CD4-positive, alpha-beta T cell (primary cell): ENCODE measurements around the gene SPATA13. TPM values are rescaled to one million over a fixed set of nuclear protein-coding genes. Genes with fewer than 3 reads are reported as not detected.

Experiments
- ATAC-seq: fragments of 200-7000 bp; cut with Tn5 transposase; one replicate; pipeline ENCODE4 v1.10.0; 2022; ENCODE audit warnings: mild to moderate bottlenecking; ENCODE audit not compliant: poor library complexity
- CTCF ChIA-PET: fragments of 350-600 bp; sonication (Branson Sonifier 250); formaldehyde crosslinking; loops from one replicate; lab custom pipeline; 2021; ENCODE audit warnings: antibody characterized with exemption, inconsistent platforms; lab: Charles Lee
- POLR2A ChIA-PET: fragments of 350-600 bp; sonication (Branson Sonifier 250); formaldehyde crosslinking; loops from one replicate; lab custom pipeline; 2021; ENCODE audit warnings: antibody characterized with exemption, inconsistent platforms; lab: Charles Lee
- DNase-seq, 14 experiments: peaks; one replicate each; pipeline ENCODE4 v3.0.0-alpha.2; 2013 to 2020; ENCODE audit warnings: mixed read lengths in 2 of 14
- H3K27ac ChIP-seq, 2 donors: one replicate each; pipeline versions ENCODE4 v1.5.1 to v1.7.0; 2013; ENCODE audit warnings: low read length in 2 of 2, low read depth in 1 of 2, mild to moderate bottlenecking in 1 of 2
- H3K27me3 ChIP-seq, 2 experiments: 1 replicate in 1 of 2; 2 replicates in 1 of 2; pipeline versions ENCODE4 v1.6.1 to v1.7.0; 2013; ENCODE audit warnings: low read length in 2 of 2, control low read depth in 1 of 2, mild to moderate bottlenecking in 1 of 2, moderate library complexity in 1 of 2; ENCODE audit not compliant: insufficient read depth in 2 of 2, control insufficient read depth in 1 of 2
- H3K36me3 ChIP-seq: one replicate; pipeline ENCODE4 v1.6.1; 2013; ENCODE audit warnings: low read length, control low read depth; ENCODE audit not compliant: insufficient read depth
- H3K4me1 ChIP-seq: one replicate; pipeline ENCODE4 v1.6.1; 2013; ENCODE audit warnings: low read length, control low read depth; ENCODE audit not compliant: insufficient read depth
- H3K4me3 ChIP-seq: one replicate; pipeline ENCODE4 v1.5.1; 2013; ENCODE audit warnings: mild to moderate bottlenecking, low read length, moderate library complexity
- H3K9me3 ChIP-seq, 2 experiments: 1 replicate in 1 of 2; 2 replicates in 1 of 2; pipeline versions ENCODE4 v1.6.1 to v1.7.0; 2013; ENCODE audit warnings: low read length in 2 of 2, mild to moderate bottlenecking in 2 of 2, control low read depth in 1 of 2, moderate library complexity in 1 of 2; ENCODE audit not compliant: control insufficient read depth in 1 of 2, insufficient read depth in 1 of 2
- H3K27ac Mint-ChIP-seq: one replicate; pipeline ENCODE4 v1.8.0; 2020; ENCODE audit warnings: mixed read lengths
- H3K27me3 Mint-ChIP-seq: one replicate; pipeline ENCODE4 v1.8.0; 2021; ENCODE audit warnings: mixed read lengths
- H3K36me3 Mint-ChIP-seq: one replicate; pipeline ENCODE4 v1.8.0; 2021; ENCODE audit warnings: low read depth, mixed read lengths
- H3K4me1 Mint-ChIP-seq: one replicate; pipeline ENCODE4 v1.8.0; 2021; ENCODE audit warnings: low read depth, mixed read lengths
- H3K4me3 Mint-ChIP-seq: one replicate; pipeline ENCODE4 v1.8.0; 2020; ENCODE audit warnings: mild to moderate bottlenecking, mixed read lengths
- H3K9me3 Mint-ChIP-seq: one replicate; pipeline ENCODE4 v1.8.0; 2020; ENCODE audit warnings: mixed read lengths
- intact Hi-C, 2 experiments: fragments of 100-400 bp; cut with DNase I in 1 of 2; cut with micrococcal nuclease in 1 of 2; formaldehyde crosslinking; loops; one replicate each; pipeline versions ENCODE4 v1.15.1 to v1.9.0; 2023 to 2025; cut with DNase I, micrococcal nuclease
- total RNA-seq, 174 experiments: library from RNA in 2 of 174; stranded (reverse) in 2 of 174; gene quantifications; one replicate each; pipeline ENCODE4 v1.2.3 and lab custom pipeline; 2021 to 2026
- TF ChIP-seq, protein P1 (sequence below): fragments of 200-600 bp; IDR thresholded peaks from one replicate; pipeline ENCODE4 v1.8.0; 2022; ENCODE audit warnings: antibody characterized with exemption, mild to moderate bottlenecking

Gene SPATA13
- total RNA-seq, 2 experiments from 2014 or later, result 87.7 to 94.6 TPM

DNA sequence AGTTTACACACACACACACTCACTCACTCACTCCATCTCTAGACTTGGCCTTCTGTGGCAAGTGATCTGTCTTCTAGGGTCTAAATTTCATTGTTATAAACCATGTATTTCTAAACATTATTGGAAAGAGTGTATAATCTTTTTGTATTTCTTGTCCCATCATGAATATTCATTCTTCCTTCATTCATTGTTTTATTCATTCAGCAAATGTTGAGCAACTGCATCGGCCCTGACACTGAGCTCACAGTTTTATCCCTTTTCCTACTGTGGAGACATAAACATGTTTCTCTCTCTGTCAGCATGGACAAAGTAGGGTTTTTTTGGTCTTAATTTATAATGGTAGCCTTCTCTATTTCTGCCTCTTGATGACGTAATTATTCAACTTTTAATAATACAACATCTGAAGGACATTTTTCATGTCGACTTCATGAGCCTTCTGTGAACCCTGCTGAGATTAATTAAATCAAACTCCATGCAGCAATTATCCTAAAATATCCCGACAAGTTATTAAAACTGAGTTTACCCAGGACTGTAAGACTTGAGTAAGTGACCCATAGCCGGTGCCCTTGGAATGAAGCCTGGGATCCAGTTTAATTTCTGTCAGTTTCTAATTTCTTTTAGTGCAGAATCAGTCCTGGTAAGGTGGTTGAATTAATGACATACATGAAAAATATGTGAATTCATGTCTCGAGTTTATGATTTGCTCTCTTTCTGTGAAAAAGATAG, 7.3 kb downstream of the SPATA13 start:
- Mint-ChIP-seq H3K4me1 (no peaks in the 10 kb centered on the region), H3K36me3 (no peaks in the 10 kb centered on the region), H3K9me3 (no peaks in the 10 kb centered on the region), H3K27ac (no peak overlapping the region), H3K27me3 (no peaks in the 10 kb centered on the region), H3K4me3 (no peak overlapping the region)
- ATAC-seq (no peak), DNase-seq (no peak)
- no peaks in the 10 kb centered on the region for H3K4me1 ChIP-seq
- no peaks in the 10 kb centered on the region for H3K36me3 ChIP-seq
- H3K4me3 ChIP-seq, result no peak overlapping the region
- H3K9me3 ChIP-seq, result no peaks in the 10 kb centered on the region
- ChIA-PET POLR2A (no interaction called here), CTCF (no interaction called here)
- no peaks in the 10 kb centered on the region for H3K27me3 ChIP-seq
- TF ChIP-seq, protein P1, sequence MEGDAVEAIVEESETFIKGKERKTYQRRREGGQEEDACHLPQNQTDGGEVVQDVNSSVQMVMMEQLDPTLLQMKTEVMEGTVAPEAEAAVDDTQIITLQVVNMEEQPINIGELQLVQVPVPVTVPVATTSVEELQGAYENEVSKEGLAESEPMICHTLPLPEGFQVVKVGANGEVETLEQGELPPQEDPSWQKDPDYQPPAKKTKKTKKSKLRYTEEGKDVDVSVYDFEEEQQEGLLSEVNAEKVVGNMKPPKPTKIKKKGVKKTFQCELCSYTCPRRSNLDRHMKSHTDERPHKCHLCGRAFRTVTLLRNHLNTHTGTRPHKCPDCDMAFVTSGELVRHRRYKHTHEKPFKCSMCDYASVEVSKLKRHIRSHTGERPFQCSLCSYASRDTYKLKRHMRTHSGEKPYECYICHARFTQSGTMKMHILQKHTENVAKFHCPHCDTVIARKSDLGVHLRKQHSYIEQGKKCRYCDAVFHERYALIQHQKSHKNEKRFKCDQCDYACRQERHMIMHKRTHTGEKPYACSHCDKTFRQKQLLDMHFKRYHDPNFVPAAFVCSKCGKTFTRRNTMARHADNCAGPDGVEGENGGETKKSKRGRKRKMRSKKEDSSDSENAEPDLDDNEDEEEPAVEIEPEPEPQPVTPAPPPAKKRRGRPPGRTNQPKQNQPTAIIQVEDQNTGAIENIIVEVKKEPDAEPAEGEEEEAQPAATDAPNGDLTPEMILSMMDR, result no peak
- H3K27ac ChIP-seq, result no peak overlapping the region
- intact Hi-C loops, result no loop called here

GRCh38 chr13:24168392-24168750, 7.9 kb downstream of the SPATA13 start:
- intact Hi-C loops, result no loop called here
- no peak for DNase-seq
- Mint-ChIP-seq H3K36me3 (no peaks in the 10 kb centered on the region), H3K27me3 (no peaks in the 10 kb centered on the region), H3K9me3 (no peaks in the 10 kb centered on the region), H3K27ac (no peak overlapping the region), H3K4me3 (no peak overlapping the region), H3K4me1 (no peaks in the 10 kb centered on the region)
- ChIA-PET CTCF (no interaction called here), POLR2A (no interaction called here)
- no peaks in the 10 kb centered on the region for H3K36me3 ChIP-seq
- H3K4me3 ChIP-seq, result no peak overlapping the region
- no peaks in the 10 kb centered on the region for H3K9me3 ChIP-seq
- no peaks in the 10 kb centered on the region for H3K4me1 ChIP-seq
- no peak for ATAC-seq
- no peak overlapping the region for H3K27ac ChIP-seq
- no peaks in the 10 kb centered on the region for H3K27me3 ChIP-seq
- TF ChIP-seq, protein P1, result no peak

GRCh38 chr13:24168979-24169378, 8.5 kb downstream of the SPATA13 start:
- Histone ChIP-seq H3K27me3 (no peaks in the 10 kb centered on the region), H3K36me3 (no peaks in the 10 kb centered on the region), H3K4me1 (no peaks in the 10 kb centered on the region), H3K27ac (no peak overlapping the region), H3K9me3 (no peaks in the 10 kb centered on the region), H3K4me3 (no peak overlapping the region)
- H3K4me3 Mint-ChIP-seq, result no peak overlapping the region
- no peaks in the 10 kb centered on the region for H3K9me3 Mint-ChIP-seq
- TF ChIP-seq, protein P1, result no peak
- DNase-seq (no peak), ATAC-seq (no peak)
- POLR2A ChIA-PET, result interaction anchor here (1.3 kb wide), 1 partner anchor 8 kb away, joined by 3 read pairs; no protein-coding TSS in a partner anchor
- no peak overlapping the region for H3K27ac Mint-ChIP-seq
- CTCF ChIA-PET, result no interaction called here
- H3K36me3 Mint-ChIP-seq, result no peaks in the 10 kb centered on the region
- peaks cover 3% of the 10 kb centered on the region for H3K4me1 Mint-ChIP-seq
- intact Hi-C loops, result no loop called here
- no peaks in the 10 kb centered on the region for H3K27me3 Mint-ChIP-seq
